GM12878 (cell line): ENCODE measurements around the gene NEK10. TPM values are rescaled to one million over a fixed set of nuclear protein-coding genes. Genes with fewer than 3 reads are reported as not detected.

Experiments
- ATAC-seq: fragments of 200-7000 bp; cut with Tn5 transposase; 3 replicates; pipeline ENCODE4 v1.9.1; 2020; ENCODE audit warnings: mild to moderate bottlenecking, moderate library complexity
- BruUV-seq: library from RNA; stranded (reverse); fragments of 400-500 nt; replicated peaks from 2 replicates; lab custom pipeline; 2021; lab: Mats Ljungman, UMichigan
- CTCF ChIA-PET: fragments of 300-600 bp; sonication (Branson Sonifier 250); formaldehyde crosslinking; extraction: SDS; loops from one replicate; lab custom pipeline; 2021; ENCODE audit warnings: inconsistent platforms; lab: Yijun Ruan, JAX
- POLR2A ChIA-PET: fragments of 350-600 bp; formaldehyde crosslinking; extraction: SDS; loops from one replicate; lab custom pipeline; 2021; ENCODE audit warnings: inconsistent platforms; lab: Charles Lee
- RAD21 ChIA-PET: fragments of 300-600 bp; sonication (Branson Sonifier 250); formaldehyde crosslinking; loops from one replicate; lab custom pipeline; 2023; ENCODE audit warnings: antibody characterized with exemption; ENCODE audit not compliant: unreplicated experiment; lab: Charles Lee
- SMC1A ChIA-PET: fragments of 300-600 bp; sonication (Branson Sonifier 250); formaldehyde crosslinking; loops from one replicate; lab custom pipeline; 2023; ENCODE audit not compliant: unreplicated experiment, uncharacterized antibody; lab: Charles Lee
- DNase-seq: peaks from one replicate; pipeline ENCODE4 v3.0.0-alpha.2; 2011; ENCODE audit warnings: low read depth, low spot score
- FAIRE-seq: peaks from 3 replicates; lab custom pipeline; 2011; peaks lifted over from hg19 to GRCh38; lab: Jason Lieb, UNC
- H2AFZ ChIP-seq: 2 replicates; pipeline ENCODE4 v1.6.0; 2011; ENCODE audit warnings: low read depth, low read length, control low read depth; ENCODE audit not compliant: control insufficient read depth
- H3K27ac ChIP-seq: 2 replicates; pipeline ENCODE4 v1.5.1; 2011; ENCODE audit warnings: control low read depth; ENCODE audit not compliant: control insufficient read depth, insufficient read depth
- H3K27me3 ChIP-seq, 2 experiments: replicated peaks in 1 of 2; 2 replicates each; pipeline versions ENCODE4 v1.6.0 to v1.6.1; 2011; ENCODE audit warnings: low read length in 1 of 2; ENCODE audit not compliant: control insufficient read depth in 2 of 2, insufficient read depth in 2 of 2
- H3K36me3 ChIP-seq, 2 experiments: 2 replicates each; pipeline ENCODE4 v1.5.1; 2011; ENCODE audit warnings: low read length in 1 of 2; ENCODE audit not compliant: control insufficient read depth in 2 of 2, insufficient read depth in 2 of 2
- H3K4me1 ChIP-seq: 2 replicates; pipeline ENCODE4 v1.6.1; 2011; ENCODE audit warnings: mild to moderate bottlenecking, low read length, moderate library complexity, mixed read lengths; ENCODE audit not compliant: control insufficient read depth, insufficient read depth
- H3K4me2 ChIP-seq: 2 replicates; pipeline ENCODE4 v1.6.0; 2011; ENCODE audit warnings: control low read depth; ENCODE audit not compliant: control insufficient read depth, insufficient read depth
- H3K4me3 ChIP-seq: fragments of 200-600 bp; sonication (generic); 2 replicates; pipeline ENCODE4 v1.5.1; 2016
- H3K79me2 ChIP-seq: 2 replicates; pipeline ENCODE4 v1.6.0; 2011; ENCODE audit warnings: low read length; ENCODE audit not compliant: control insufficient read depth, insufficient read depth
- H3K9ac ChIP-seq: 2 replicates; pipeline ENCODE4 v1.8.0; 2011; ENCODE audit warnings: low read length, control low read depth, mixed read lengths; ENCODE audit not compliant: control insufficient read depth, insufficient read depth
- H3K9me3 ChIP-seq: replicated peaks from 3 replicates; pipeline ENCODE4 v1.5.1; 2011; ENCODE audit warnings: mild to moderate bottlenecking, low read length; ENCODE audit not compliant: control insufficient read depth, insufficient read depth
- H4K20me1 ChIP-seq: 2 replicates; pipeline ENCODE4 v1.6.0; 2011; ENCODE audit not compliant: control insufficient read depth, insufficient read depth
- ATF2 ChIP-seq: IDR thresholded peaks from 2 replicates; pipeline ENCODE4 v1.6.1; 2012; ENCODE audit warnings: low read length, inconsistent platforms
- BRCA1 ChIP-seq: IDR thresholded peaks from 2 replicates; pipeline ENCODE4 v1.6.1; 2011; ENCODE audit warnings: low read depth, low read length, improper control_type of control experiment
- CBX3 ChIP-seq: fragments of 200-600 bp; sonication (generic); IDR thresholded peaks from 2 replicates; pipeline ENCODE4 v1.6.1; 2016; ENCODE audit warnings: low read depth, borderline replicate concordance
- E2F4 ChIP-seq: IDR thresholded peaks from 2 replicates; pipeline ENCODE4 v1.6.1; 2012; ENCODE audit warnings: low read depth, low read length, improper control_type of control experiment
- ETV6 ChIP-seq, 2 experiments: fragments of 450-650 bp in 1 of 2; IDR thresholded peaks in 1 of 2; conservative IDR thresholded peaks in 1 of 2; 2 replicates each; pipeline ENCODE4 v1.6.1; 2014; ENCODE audit warnings: antibody characterized with exemption in 1 of 2, borderline replicate concordance in 1 of 2, low read depth in 1 of 2, mild to moderate bottlenecking in 1 of 2, moderate library complexity in 1 of 2
- FOXK2 ChIP-seq: fragments of 450-650 bp; IDR thresholded peaks from 2 replicates; pipeline ENCODE4 v1.6.1; 2017; ENCODE audit warnings: mild to moderate bottlenecking, moderate library complexity
- HDAC2 ChIP-seq: fragments of 200-600 bp; sonication (generic); IDR thresholded peaks from 2 replicates; pipeline ENCODE4 v1.6.1; 2017
- IKZF1 ChIP-seq: fragments of 450-650 bp; conservative IDR thresholded peaks from 2 replicates; pipeline ENCODE4 v1.6.1; 2017; ENCODE audit warnings: antibody characterized with exemption, mild to moderate bottlenecking
- RAD21 ChIP-seq: IDR thresholded peaks from 2 replicates; pipeline ENCODE4 v1.6.1; 2011; ENCODE audit warnings: mild to moderate bottlenecking, low read depth, low read length, moderate library complexity; ENCODE audit not compliant: insufficient read depth
- YY1 ChIP-seq: IDR thresholded peaks from 2 replicates; pipeline ENCODE4 v1.6.1; 2011; ENCODE audit warnings: low read depth, mild to moderate bottlenecking, low read length
- ZSCAN29 ChIP-seq: fragments of 450-650 bp; IDR thresholded peaks from 2 replicates; pipeline ENCODE4 v1.6.1; 2017; ENCODE audit warnings: mild to moderate bottlenecking, moderate library complexity
- WGBS: methylation state at CpG from one replicate; pipeline ENCODE4 v1.1.6; 2016; ENCODE audit warnings: low lambda C conversion rate; ENCODE audit not compliant: insufficient replicate concordance, insufficient coverage; ENCODE audit errors: missing lambda C conversion rate; 5-methylcytosine and 5-hydroxymethylcytosine counted together
- in situ Hi-C: fragments of 300-500 bp; cut with MboI; formaldehyde crosslinking; loops from 9 replicates; pipeline ENCODE4 v1.14.3; 2018; ENCODE audit warnings: mixed read lengths
- intact Hi-C: fragments of 100-400 bp; cut with micrococcal nuclease; formaldehyde crosslinking; loops from one replicate; pipeline ENCODE4 v1.14.2; 2022; ENCODE audit not compliant: unreplicated experiment
- polyA plus RNA-seq, 11 experiments: library from polyadenylated mRNA; depleted of rRNA in 4 of 11; unstranded in 6 of 11; stranded (reverse) in 5 of 11; fragments of >200 nt; fragmentation: Nextera tagmentation in 4 of 11; fragmentation: Illumina TruSeq in 1 of 11; extraction: Ambion mirVana in 4 of 11; extraction: Trizol in 1 of 11; gene quantifications; 1 replicate in 1 of 11; 2 replicates in 10 of 11; pipeline versions ENCODE4 v1.2.1 to v1.2.3, GENCODE V29; 2011 to 2016; ENCODE audit warnings: inconsistent platforms in 2 of 11, missing spikeins in 2 of 11, low read depth in 1 of 11
- total RNA-seq, 4 experiments: library from RNA; depleted of rRNA in 3 of 4; stranded (reverse); fragments of >200 nt in 3 of 4; fragmentation: Illumina TruSeq in 1 of 4; extraction: Trizol in 1 of 4; gene quantifications; 2 replicates each; pipeline versions ENCODE4 v1.2.1 to v1.2.3, GENCODE V29; 2013 to 2021
- TF ChIP-seq, protein P1 (sequence below): fragments of 450-650 bp; IDR thresholded peaks from 2 replicates; pipeline ENCODE4 v1.6.1; 2018; ENCODE audit warnings: mild to moderate bottlenecking, low read depth, moderate library complexity; ENCODE audit not compliant: partially characterized antibody
- TF ChIP-seq, protein P2 (sequence below): fragments of 450-650 bp; IDR thresholded peaks from 2 replicates; pipeline ENCODE4 v1.6.1; 2017; ENCODE audit warnings: low read depth, mild to moderate bottlenecking, moderate library complexity
- TF ChIP-seq, protein P3 (sequence below): fragments of 450-650 bp; IDR thresholded peaks from 2 replicates; pipeline ENCODE4 v1.6.1; 2016; ENCODE audit warnings: mild to moderate bottlenecking

Gene NEK10
- total and polyA plus RNA-seq, 10 of the 15 experiments (the other 5 are each of a cell fraction or from before 2014, with no cell fraction given) = 0.06 to 0.40 (median 0.16) TPM; not detected in 2

DNA sequence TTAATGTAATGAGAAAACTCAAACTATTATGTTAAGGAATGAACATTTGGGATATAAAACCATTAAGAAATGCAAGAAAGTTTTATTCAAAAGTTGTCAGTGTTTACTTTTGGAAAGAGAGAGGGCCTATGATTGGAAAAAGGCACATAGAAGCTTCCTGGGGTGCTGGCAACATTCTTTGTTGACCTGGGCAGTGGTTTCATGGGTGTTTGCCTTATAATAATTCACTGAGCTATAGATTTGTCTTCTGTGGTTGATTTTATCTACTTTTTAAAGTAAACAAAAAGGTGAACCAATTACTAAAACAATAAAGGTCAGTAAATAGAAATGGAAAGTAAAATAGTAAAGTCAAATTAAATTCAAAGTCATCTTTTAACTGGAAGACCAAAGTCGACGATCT, 308.8 kb downstream of the NEK10 start:
- intact Hi-C loops (no loop called here), in situ Hi-C loops (no loop called here)
- no peaks in the 10 kb centered on the region for H4K20me1 ChIP-seq
- no peak for DNase-seq
- ATAC-seq = no peak
- ChIA-PET RAD21 (no interaction called here), POLR2A (no interaction called here), CTCF (no interaction called here), SMC1A (no interaction called here)
- FAIRE-seq = no peak
- H3K79me2 ChIP-seq = no peaks in the 10 kb centered on the region
- no peaks in the 10 kb centered on the region for H3K9me3 ChIP-seq
- no peaks in the 10 kb centered on the region for H3K4me1 ChIP-seq
- H2AFZ ChIP-seq = no peak overlapping the region
- no peak overlapping the region for H3K4me3 ChIP-seq
- no peak overlapping the region for H3K4me2 ChIP-seq
- no peaks in the 10 kb centered on the region for H3K27me3 ChIP-seq
- 72% methylated on average over 2 of the region's 2 CpGs for WGBS
- no TSS peak for BruUV-seq
- no peaks in the 10 kb centered on the region for H3K36me3 ChIP-seq
- no peak overlapping the region for H3K9ac ChIP-seq
- no peak overlapping the region for H3K27ac ChIP-seq
- TF ChIP-seq E2F4 (no peak), FOXK2 (no peak), IKZF1 (no peak), CBX3 (no peak), RAD21 (no peak), ETV6 (conservative IDR thresholded peaks at IDR 0.05 in 1 of 2, IDR thresholded peaks at IDR 0.05 in 1 of 2; ENCODE audit: borderline replicate concordance in 1 of 2, low read depth in 1 of 2) (no peak), ZSCAN29 (no peak), BRCA1 (no peak), ATF2 (no peak), YY1 (no peak), HDAC2 (no peak)
- TF ChIP-seq, protein P1, sequence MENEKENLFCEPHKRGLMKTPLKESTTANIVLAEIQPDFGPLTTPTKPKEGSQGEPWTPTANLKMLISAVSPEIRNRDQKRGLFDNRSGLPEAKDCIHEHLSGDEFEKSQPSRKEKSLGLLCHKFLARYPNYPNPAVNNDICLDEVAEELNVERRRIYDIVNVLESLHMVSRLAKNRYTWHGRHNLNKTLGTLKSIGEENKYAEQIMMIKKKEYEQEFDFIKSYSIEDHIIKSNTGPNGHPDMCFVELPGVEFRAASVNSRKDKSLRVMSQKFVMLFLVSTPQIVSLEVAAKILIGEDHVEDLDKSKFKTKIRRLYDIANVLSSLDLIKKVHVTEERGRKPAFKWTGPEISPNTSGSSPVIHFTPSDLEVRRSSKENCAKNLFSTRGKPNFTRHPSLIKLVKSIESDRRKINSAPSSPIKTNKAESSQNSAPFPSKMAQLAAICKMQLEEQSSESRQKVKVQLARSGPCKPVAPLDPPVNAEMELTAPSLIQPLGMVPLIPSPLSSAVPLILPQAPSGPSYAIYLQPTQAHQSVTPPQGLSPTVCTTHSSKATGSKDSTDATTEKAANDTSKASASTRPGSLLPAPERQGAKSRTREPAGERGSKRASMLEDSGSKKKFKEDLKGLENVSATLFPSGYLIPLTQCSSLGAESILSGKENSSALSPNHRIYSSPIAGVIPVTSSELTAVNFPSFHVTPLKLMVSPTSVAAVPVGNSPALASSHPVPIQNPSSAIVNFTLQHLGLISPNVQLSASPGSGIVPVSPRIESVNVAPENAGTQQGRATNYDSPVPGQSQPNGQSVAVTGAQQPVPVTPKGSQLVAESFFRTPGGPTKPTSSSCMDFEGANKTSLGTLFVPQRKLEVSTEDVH = no peak
- TF ChIP-seq, protein P2, sequence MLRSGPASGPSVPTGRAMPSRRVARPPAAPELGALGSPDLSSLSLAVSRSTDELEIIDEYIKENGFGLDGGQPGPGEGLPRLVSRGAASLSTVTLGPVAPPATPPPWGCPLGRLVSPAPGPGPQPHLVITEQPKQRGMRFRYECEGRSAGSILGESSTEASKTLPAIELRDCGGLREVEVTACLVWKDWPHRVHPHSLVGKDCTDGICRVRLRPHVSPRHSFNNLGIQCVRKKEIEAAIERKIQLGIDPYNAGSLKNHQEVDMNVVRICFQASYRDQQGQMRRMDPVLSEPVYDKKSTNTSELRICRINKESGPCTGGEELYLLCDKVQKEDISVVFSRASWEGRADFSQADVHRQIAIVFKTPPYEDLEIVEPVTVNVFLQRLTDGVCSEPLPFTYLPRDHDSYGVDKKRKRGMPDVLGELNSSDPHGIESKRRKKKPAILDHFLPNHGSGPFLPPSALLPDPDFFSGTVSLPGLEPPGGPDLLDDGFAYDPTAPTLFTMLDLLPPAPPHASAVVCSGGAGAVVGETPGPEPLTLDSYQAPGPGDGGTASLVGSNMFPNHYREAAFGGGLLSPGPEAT = no peak
- TF ChIP-seq, protein P3, sequence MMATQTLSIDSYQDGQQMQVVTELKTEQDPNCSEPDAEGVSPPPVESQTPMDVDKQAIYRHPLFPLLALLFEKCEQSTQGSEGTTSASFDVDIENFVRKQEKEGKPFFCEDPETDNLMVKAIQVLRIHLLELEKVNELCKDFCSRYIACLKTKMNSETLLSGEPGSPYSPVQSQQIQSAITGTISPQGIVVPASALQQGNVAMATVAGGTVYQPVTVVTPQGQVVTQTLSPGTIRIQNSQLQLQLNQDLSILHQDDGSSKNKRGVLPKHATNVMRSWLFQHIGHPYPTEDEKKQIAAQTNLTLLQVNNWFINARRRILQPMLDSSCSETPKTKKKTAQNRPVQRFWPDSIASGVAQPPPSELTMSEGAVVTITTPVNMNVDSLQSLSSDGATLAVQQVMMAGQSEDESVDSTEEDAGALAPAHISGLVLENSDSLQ = no peak
